Measurements from ENCODE around the gene NDUFS1. TPM values are rescaled to one million over a fixed set of nuclear protein-coding genes. Genes with fewer than 3 reads are reported as not detected.
"Not testable (repeated sequence)": the region's sequence is repeated elsewhere in the genome, so short reads cannot be mapped to it uniquely, and the experiment has no call there.

NDUFS1 gene
- polyA plus RNA-seq, 1 donor from 2014 or later = 113 TPM

DNA sequence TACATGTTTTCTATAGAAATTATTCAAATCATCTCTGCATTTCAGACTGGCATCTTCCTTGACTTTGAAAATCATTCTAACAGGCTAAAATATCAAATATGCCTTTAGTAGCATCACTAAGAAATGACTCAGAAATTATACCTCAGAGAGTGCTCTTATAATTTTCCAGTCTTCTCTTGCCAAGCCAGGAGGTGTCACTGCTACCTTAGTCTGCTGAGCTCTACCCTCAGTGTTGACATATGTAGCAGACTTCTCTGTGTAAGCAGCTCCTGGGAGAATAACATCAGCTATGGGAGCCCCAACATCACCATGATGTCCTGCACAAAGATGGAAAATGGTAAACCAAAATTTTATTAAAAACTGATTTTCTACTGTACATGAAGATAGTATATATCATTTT, 31.6 kb downstream of the NDUFS1 start:
- TF ChIP-seq EP300 (conservative IDR thresholded peaks at IDR 0.05; ENCODE audit: poor library complexity, severe bottlenecking) (no peak), POLR2AphosphoS5 (IDR thresholded peaks at IDR 0.05) (no peak), SMC3 (conservative IDR thresholded peaks at IDR 0.05; ENCODE audit: poor library complexity) (no peak), EZH2 (IDR thresholded peaks at IDR 0.05; ENCODE audit: borderline replicate concordance, insufficient read depth, low read length, poor library complexity, severe bottlenecking) (no peak), TAF1 (IDR thresholded peaks at IDR 0.05; ENCODE audit: low read depth) (no peak), RAD21 (conservative IDR thresholded peaks at IDR 0.05) (no peak), MXI1 (conservative IDR thresholded peaks at IDR 0.05; ENCODE audit: poor library complexity, severe bottlenecking) (no peak)
- TF ChIP-seq, protein P1, sequence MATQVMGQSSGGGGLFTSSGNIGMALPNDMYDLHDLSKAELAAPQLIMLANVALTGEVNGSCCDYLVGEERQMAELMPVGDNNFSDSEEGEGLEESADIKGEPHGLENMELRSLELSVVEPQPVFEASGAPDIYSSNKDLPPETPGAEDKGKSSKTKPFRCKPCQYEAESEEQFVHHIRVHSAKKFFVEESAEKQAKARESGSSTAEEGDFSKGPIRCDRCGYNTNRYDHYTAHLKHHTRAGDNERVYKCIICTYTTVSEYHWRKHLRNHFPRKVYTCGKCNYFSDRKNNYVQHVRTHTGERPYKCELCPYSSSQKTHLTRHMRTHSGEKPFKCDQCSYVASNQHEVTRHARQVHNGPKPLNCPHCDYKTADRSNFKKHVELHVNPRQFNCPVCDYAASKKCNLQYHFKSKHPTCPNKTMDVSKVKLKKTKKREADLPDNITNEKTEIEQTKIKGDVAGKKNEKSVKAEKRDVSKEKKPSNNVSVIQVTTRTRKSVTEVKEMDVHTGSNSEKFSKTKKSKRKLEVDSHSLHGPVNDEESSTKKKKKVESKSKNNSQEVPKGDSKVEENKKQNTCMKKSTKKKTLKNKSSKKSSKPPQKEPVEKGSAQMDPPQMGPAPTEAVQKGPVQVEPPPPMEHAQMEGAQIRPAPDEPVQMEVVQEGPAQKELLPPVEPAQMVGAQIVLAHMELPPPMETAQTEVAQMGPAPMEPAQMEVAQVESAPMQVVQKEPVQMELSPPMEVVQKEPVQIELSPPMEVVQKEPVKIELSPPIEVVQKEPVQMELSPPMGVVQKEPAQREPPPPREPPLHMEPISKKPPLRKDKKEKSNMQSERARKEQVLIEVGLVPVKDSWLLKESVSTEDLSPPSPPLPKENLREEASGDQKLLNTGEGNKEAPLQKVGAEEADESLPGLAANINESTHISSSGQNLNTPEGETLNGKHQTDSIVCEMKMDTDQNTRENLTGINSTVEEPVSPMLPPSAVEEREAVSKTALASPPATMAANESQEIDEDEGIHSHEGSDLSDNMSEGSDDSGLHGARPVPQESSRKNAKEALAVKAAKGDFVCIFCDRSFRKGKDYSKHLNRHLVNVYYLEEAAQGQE (IDR thresholded peaks at IDR 0.05; ENCODE audit: borderline replicate concordance) = no peak
- TF ChIP-seq, protein P2, sequence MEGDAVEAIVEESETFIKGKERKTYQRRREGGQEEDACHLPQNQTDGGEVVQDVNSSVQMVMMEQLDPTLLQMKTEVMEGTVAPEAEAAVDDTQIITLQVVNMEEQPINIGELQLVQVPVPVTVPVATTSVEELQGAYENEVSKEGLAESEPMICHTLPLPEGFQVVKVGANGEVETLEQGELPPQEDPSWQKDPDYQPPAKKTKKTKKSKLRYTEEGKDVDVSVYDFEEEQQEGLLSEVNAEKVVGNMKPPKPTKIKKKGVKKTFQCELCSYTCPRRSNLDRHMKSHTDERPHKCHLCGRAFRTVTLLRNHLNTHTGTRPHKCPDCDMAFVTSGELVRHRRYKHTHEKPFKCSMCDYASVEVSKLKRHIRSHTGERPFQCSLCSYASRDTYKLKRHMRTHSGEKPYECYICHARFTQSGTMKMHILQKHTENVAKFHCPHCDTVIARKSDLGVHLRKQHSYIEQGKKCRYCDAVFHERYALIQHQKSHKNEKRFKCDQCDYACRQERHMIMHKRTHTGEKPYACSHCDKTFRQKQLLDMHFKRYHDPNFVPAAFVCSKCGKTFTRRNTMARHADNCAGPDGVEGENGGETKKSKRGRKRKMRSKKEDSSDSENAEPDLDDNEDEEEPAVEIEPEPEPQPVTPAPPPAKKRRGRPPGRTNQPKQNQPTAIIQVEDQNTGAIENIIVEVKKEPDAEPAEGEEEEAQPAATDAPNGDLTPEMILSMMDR (IDR thresholded peaks at IDR 0.05; ENCODE audit: poor library complexity, severe bottlenecking) = no peak
- H3K9me3 ChIP-seq (ENCODE audit: low read length) = no peaks in the 10 kb centered on the region

DNA sequence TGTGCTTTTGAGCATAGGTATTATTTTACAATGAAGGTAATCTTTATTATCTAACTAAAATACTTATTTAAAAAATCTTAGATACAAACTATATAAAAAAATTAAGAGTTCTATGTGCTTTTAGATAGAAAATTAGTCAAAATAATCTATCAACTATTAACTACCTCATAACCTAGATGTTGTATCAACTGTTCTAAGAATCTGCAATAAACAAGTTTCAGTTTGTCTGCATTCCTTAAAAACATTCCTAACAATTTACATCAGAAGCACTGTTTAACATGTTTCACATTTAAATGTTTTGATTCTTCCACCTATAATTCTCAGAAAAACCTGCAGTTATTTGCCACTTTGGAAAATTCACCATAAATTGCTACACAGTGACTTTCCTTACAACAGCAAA, 33.3 kb downstream of the NDUFS1 start:
- H3K9me2 ChIP-seq (ENCODE audit: insufficient read depth, low read length) = no peaks in the 10 kb centered on the region
- no peaks in the 10 kb centered on the region for H4K20me1 ChIP-seq (ENCODE audit: insufficient read depth)
- H3K27ac ChIP-seq (ENCODE audit: low read length) = no peak overlapping the region
- H3F3A ChIP-seq (ENCODE audit: insufficient read depth, low read length, poor library complexity, severe bottlenecking) = peaks cover under 1% of the 10 kb centered on the region
- H3K4me3 ChIP-seq (ENCODE audit: low read length) = no peak overlapping the region
- H3K9ac ChIP-seq (ENCODE audit: low read length) = no peak overlapping the region
- TF ChIP-seq, protein P1 (IDR thresholded peaks at IDR 0.05; ENCODE audit: borderline replicate concordance) = no peak
- TF ChIP-seq TAF1 (IDR thresholded peaks at IDR 0.05; ENCODE audit: low read depth) (no peak), EZH2 (IDR thresholded peaks at IDR 0.05; ENCODE audit: borderline replicate concordance, insufficient read depth, low read length, poor library complexity, severe bottlenecking) (no peak), MXI1 (conservative IDR thresholded peaks at IDR 0.05; ENCODE audit: poor library complexity, severe bottlenecking) (no peak), SMC3 (conservative IDR thresholded peaks at IDR 0.05; ENCODE audit: poor library complexity) (no peak), POLR2AphosphoS5 (IDR thresholded peaks at IDR 0.05) (no peak), RAD21 (conservative IDR thresholded peaks at IDR 0.05) (no peak), EP300 (conservative IDR thresholded peaks at IDR 0.05; ENCODE audit: poor library complexity, severe bottlenecking) (no peak)
- TF ChIP-seq, protein P2 (IDR thresholded peaks at IDR 0.05; ENCODE audit: poor library complexity, severe bottlenecking) = no peak
- H3K27me3 ChIP-seq (ENCODE audit: insufficient read depth, low read depth, low read length) = no peaks in the 10 kb centered on the region
- H3K4me2 ChIP-seq (ENCODE audit: low read length) = no peak overlapping the region
- no peaks in the 10 kb centered on the region for H3K36me3 ChIP-seq (ENCODE audit: insufficient read depth, low read length)
- H2AFZ ChIP-seq (ENCODE audit: low read depth, low read length) = no peak overlapping the region
- no peaks in the 10 kb centered on the region for H3K9me3 ChIP-seq (ENCODE audit: low read length)
- H3K79me2 ChIP-seq (replicated peaks; ENCODE audit: insufficient read depth, low read length) = no peaks in the 10 kb centered on the region

More for the DNA sequence above, 31.6 kb downstream of the NDUFS1 start:
- no peak overlapping the region for H3K4me2 ChIP-seq (ENCODE audit: low read length)
- no peak overlapping the region for H3K9ac ChIP-seq (ENCODE audit: low read length)
- H2AFZ ChIP-seq (ENCODE audit: low read depth, low read length) = no peak overlapping the region
- H3K79me2 ChIP-seq (replicated peaks; ENCODE audit: insufficient read depth, low read length) = no peaks in the 10 kb centered on the region
- H3K36me3 ChIP-seq (ENCODE audit: insufficient read depth, low read length) = peaks cover 3% of the 10 kb centered on the region
- H3K4me3 ChIP-seq (ENCODE audit: low read length) = no peak overlapping the region
- H3K27me3 ChIP-seq (ENCODE audit: insufficient read depth, low read depth, low read length) = no peaks in the 10 kb centered on the region
- no peaks in the 10 kb centered on the region for H4K20me1 ChIP-seq (ENCODE audit: insufficient read depth)
- no peak overlapping the region for H3K27ac ChIP-seq (ENCODE audit: low read length)
- H3F3A ChIP-seq (ENCODE audit: insufficient read depth, low read length, poor library complexity, severe bottlenecking) = no peaks in the 10 kb centered on the region
- H3K9me2 ChIP-seq (ENCODE audit: insufficient read depth, low read length) = no peaks in the 10 kb centered on the region

DNA sequence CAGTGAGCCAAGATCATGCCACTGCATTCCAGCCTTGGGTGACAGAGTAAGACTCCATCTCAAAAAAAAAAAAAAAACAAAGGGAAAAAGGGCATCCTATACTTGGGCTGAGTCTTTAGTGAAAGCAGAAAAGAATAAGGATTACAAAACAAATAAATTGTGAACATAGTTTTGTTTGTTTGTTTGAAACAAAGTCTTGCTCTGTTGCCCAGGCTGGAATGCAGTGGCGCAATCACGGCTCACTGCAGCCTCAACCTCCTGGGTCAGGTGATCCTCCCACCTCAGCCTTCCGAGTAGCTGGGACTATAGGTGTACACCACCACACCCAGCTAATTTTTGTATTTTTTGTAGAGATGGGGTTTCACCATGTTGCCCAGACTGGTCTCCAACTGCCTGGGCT, 36.7 kb downstream of the NDUFS1 start:
- not testable (repeated sequence) for H3K9me3 ChIP-seq (ENCODE audit: low read length); H4K20me1 ChIP-seq (ENCODE audit: insufficient read depth); H3K27me3 ChIP-seq (ENCODE audit: insufficient read depth, low read depth, low read length); H2AFZ ChIP-seq (ENCODE audit: low read depth, low read length); H3K4me3 ChIP-seq (ENCODE audit: low read length); H3K4me2 ChIP-seq (ENCODE audit: low read length); H3F3A ChIP-seq (ENCODE audit: insufficient read depth, low read length, poor library complexity, severe bottlenecking); H3K9ac ChIP-seq (ENCODE audit: low read length); H3K79me2 ChIP-seq (replicated peaks; ENCODE audit: insufficient read depth, low read length); H3K9me2 ChIP-seq (ENCODE audit: insufficient read depth, low read length); H3K36me3 ChIP-seq (ENCODE audit: insufficient read depth, low read length); H3K27ac ChIP-seq (ENCODE audit: low read length)
